MV-4-11 (cell line): ENCODE measurements around the gene CST9.
"Not testable (repeated sequence)": the region's sequence is repeated elsewhere in the genome, so short reads cannot be mapped to it uniquely, and the experiment has no call there.

Experiments used
- DNase-seq: peaks from one replicate; lab custom pipeline; 2025; lab: John Stamatoyannopoulos, UW

The CST9 gene

DNA sequence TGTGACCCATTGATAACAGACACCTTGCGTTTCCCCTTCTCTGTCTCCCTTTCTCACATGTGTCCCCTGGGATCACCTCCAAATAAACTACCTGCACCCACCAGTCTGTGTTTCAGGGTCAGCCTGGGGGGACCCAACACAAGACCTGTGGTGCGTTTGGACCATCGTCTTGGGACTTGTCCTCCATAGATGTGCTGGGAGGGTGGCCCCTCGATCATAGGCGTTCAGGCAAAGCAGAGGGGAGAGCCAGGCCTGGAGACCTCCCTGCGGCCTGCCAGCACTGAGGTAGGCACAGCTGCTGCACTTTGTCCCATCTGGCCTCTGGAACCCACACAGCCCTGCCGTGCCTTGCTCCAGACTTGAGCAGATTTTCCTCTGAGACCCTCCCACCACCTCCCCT is 18.1 kb downstream of the CST9 start:
- no peak for DNase-seq

DNA sequence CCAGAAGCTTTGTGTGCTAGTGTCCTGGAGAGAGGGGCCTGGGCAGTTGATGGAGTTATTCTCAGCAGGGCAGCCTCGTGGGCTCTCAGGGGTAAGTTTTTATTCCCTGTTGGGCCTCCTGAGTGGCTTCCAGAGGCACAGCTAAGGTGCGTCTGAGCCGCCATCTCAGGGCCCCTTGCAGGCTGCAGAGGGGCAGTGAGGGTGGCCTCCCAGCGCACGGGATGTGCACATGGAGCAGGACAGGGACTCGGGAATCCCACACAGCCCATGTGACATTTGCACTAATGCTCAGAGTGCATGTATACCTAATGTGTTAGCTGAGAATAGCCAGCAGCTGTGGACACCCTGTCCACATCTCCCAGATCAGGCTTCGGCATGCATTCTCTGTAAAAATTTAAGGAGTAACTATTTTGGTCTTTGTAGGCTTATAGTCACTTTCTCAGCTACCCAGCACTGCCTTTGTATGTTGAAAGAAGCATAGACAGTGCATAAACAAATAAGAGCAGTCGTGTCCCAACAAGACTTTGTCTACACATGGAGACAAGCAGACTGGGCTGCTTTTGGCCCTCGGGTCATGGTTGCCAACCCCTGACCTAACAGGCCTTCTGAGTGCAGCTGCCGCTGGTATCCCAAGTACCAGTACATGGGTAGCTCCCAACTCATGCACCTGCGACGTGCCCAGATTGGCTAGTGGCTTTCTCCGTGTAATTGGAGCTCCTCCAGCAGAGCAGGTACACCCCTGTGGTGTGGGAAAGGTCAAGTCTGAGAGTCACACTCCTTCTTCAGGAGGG is 18.8 kb downstream of the CST9 start:
- no peak for DNase-seq

DNA sequence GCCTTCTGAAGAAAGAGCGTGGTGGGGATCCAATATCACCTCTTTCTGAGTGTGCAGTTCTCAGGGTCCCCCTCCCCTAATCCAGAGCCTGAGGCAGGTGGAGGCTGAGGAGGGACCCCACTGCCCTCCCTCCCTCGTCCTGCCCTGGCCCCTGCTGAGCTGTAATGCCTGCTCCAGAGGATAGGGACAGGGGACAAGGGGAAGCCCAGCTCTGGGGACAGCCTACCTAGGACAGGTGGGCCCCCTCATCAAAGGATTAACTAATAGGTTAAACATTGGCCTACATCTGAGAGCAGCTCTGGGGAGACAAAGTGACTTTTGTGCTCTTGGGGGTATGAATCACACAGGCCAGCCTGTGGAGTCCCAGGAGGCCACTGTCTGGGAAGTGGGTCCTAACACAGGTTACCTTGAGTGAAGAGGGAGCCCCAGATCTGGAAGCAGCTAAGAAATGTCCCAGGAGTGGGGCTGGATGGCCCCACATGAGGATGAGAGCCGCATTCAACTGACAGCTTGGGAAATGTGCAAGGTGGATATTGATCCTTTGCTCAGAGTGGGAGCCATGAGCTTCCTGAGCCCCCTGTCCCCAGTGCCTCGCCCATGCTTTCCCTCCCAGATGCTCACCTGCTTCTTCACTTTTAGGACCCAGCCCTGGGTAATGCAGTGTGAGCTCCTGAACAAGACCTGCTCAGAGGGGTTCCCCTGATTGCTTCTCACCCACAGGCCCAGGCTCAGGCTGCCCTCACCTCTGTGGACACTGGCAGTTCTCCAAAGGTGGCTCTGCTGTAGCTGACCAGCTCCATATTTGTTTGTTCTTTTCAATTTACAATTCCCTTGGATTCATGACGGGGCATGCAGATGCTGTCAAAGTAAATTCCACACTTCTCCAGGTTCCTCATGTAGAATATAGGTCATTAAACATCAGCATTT is 19.6 kb downstream of the CST9 start:
- DNase-seq = no peak

DNA sequence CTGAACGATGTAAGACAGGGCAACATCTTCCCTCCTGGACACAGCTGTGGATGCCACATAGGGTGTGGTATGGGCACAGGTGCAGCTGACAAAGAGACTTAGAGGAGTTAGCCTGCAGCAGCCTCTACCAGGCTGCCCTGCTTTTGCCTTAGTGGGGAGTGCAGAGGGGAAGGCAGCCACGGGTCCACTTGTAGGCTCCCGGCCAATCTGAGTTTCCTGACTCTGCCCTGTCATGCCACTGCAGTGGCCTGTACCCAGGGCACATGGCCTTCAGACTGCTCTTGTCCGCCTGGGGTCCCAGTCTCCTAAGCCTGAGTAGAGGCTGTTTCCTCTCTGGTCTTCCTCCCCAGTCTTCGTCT is 20.3 kb downstream of the CST9 start:
- DNase-seq = no peak

DNA sequence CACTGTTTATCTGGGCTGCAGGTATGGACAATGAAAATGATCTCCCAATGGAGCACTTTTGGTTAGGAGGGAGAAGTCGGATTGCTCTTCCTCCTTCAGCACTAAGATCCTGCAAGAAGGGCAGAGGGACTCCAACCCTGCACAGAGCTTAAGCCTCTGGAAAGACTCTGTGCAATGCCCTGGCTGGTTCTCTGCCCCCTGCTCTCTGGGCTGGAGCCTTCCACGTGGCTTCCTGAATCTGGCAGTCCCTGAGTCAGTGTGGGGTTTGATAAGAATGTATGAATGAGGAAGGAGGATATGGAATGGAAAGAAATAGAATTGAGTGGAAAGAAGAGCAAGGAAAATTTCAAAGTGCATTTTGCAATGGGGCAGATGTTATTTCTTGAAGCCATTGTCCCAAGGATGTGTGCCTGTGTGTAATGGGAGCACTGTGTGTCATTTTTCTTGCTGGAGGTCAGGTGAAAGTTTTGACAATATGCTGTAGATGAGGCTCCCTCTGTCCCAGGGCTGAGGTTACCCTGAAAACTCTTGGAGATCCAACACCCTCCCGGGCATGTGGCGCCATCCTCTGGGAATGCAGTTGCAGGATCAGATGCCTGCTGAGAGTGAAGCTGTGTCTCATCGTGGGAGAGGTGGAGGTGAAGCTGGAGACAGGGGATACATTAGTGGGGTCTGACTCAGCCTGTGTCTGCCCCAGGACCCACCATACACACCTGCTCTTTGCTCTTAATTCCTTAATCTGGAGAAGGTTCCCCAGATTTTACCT is 21.1 kb downstream of the CST9 start:
- DNase-seq = no peak

DNA sequence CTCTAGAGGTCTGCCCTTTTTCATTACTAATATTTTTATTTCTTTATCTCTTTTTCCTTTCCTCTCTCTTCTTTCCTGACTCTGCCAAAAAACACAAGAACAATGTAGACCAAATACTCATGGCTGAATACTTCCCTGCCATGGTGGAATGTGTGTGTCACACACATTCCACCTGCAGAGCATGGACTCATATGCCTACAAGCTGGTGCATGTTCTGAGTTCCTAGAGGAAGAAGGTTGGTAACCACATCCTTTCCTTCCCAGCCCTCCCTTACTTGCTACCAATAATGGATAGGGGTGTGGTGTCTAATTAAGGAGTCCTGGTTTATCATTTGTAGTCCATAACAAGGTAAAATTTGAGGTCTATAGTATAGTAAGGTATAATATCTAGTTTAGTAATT is 22.2 kb downstream of the CST9 start:
- DNase-seq = no peak

DNA sequence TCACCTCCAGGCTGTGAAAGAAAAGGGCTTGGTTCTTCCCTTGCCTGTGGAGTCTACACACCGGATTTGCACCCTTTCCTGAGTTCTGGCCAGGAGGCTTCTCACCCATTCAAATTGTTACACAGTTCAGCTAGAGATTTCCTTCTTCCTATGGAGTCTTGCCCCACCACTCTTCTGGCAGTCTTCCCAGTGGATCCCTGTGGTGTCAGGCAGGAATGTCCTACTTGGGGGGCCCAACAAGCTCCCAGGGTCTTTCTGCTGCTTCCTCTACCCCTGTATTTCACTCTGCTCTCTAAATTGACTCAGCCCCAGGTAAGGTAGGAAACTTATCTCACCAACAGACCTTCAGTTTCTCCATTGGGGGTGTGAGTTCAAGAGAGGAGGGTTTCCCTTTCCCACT is 23.4 kb downstream of the CST9 start:
- DNase-seq = no peak

DNA sequence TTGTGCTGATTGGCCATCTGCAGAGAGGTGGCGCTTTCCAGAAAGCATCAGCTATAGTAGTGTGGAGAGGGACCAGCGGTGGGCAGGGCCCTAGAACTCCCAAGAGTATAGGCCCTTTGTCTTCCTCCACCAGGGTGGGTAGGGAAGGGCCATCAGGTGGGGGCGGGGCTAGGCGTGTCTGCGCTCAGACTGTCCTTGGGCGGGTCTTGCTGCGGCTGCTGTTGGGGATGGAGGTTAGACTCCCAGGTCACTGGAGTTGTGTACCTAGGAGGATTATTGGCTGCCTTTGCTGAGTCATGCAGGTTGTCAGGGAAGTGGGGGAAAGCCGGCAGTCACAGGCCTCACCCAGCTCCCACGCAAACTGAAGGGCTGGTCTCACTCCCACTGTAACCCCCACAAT is 23.9 kb downstream of the CST9 start:
- DNase-seq = not testable (repeated sequence)

DNA sequence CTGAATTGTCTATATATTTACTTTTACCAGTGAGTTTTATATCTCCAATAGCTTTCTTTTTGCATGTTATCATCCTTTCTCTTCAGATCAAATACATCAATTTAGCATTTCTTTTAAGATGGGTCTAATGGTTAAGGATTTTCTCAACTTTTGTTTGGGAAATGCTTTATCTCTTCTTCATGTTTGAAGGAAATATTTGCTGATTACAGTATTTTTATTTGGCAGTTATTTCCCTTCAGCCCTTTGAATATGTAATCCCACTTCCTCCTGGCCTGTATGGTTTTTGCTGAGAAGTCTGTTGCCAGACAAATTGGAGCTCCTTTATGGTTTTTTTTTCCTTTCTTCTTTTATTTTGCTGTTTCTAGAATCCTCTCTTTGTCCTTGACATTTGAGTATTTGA is 30.7 kb downstream of the CST9 start:
- no peak for DNase-seq

DNA sequence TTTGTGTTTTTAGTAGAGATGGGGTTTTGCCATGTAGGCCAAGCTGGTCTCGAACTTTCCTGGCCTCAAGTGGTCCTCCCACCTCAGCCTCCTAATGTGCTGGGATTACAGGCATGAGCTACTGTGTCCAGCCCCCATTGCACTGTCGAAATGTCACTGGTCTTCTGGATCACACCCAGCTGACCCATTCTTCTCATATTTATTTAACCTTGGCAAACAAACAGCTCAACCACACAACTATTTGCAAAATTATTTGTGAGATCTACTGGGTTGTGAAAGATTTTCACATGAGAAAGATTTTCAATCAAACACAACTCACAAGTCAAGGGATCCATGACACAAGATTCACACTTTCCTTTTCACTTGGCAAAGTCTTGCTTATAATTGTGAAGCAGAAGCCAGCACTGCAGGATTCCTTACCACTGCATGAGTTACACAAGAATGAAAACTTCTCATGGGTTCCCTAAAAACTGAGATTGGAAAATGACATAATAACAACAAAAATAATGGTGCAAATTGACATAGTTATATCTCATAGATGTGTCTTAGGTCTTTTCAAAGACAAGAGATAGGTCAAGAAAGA is 35.4 kb downstream of the CST9 start:
- no peak for DNase-seq

DNA sequence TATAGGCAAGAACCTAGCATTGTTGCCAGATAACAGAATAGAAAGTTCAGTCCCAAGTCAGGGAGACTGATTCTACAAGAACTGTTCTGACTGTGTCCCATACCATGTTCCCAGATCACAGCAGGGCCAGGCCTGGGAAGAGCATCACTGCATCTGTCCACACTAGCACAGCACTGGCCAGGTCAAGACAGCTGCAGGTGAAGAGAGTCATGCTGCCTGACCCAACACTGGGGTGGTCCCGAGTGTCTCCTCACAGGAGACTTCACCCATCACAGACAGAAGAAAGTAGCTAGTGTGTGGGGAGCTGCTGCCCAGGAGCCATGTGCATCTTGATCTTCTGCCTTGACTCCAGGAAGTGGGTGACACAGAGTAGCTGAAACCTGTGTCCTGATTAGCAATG is 36.1 kb downstream of the CST9 start:
- no peak for DNase-seq

DNA sequence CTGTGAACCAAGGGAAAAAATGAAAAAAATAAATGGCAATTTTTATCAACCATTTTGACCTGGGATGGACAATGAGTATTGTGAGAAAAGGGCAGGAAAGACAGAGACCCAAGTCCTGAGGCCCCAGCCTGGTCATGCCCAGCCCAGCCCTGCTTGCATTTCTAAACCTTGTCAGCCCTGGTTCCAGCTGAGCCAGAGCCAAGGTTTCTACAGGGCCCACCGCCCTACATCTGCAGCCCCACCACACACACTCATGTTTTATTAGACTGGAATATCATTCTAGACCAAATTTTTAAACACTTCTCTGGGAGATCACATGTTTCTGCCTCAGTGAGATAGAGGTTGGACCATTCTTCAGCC is 36.8 kb downstream of the CST9 start:
- DNase-seq = no peak

DNA sequence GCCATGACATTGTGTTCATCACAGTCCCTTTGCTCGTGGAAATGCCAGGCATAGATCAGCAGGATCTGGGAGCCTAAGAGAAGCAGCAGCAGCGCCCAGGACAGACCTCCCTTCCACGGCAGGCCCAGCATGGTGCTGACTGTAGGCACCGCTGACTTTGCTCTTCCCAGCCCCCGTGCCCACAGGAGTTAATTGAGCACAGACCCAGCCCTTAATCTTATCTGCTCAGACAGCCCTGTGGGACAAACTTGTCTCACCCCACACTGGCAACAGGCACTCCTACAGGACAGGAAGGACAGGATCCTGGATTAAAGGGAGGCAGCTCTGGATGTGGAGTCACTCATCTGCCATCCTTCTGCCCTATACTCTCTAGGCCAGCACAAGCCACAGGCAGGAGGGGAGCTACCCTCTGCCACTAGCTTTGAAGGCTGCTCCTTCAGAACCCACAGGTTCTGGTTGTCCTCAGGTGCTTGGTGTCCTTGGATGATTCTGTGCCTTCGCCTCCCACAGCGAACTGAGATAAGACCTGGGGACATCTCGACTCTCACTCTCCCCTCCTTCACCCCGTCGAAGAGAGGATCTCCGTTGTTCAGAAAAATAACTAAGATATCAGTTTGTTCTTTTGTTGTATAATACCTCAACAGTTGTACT is 37.3 kb downstream of the CST9 start, which contains the start of gene CST9L:
CST9L (minus strand) TSS at position 165 of the 651 bp plus-strand sequence; CDS start at position 131, 34 bp downstream.
- no peak for DNase-seq

DNA sequence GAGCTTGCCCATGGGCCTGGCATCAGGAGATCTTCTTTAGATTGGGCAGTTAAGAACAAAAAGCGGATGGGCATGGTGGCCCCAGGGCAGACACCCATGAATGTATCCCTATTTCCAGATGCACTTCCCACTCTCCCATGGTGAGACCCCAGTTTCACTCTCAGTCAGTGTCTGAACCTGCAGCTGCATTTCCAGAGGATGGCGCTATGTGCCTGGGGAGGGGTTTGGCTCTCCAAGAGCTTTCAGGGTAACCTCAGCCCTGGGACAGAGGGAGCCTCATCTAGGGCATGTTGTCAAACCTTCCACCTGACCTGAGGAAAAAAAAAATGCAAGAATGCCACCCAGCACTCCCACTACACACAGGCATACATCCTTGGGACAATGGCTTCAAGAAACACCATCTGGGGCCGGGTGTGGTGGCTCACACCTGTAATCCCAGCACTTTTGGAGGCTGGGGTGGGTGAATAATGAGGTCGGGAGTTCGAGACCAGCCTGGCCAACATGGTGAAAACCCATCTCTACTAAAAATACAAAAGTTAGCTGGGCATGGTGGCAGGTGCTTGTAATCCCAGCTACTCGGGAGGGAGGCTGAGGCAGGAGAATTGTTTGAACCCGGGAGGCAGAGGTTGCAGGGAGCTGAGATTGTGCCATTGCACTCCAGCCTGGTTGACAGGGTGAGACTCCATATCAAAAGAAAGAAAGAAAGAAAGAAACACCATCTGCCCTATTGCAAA is 39.4 kb downstream of the CST9 start:
- DNase-seq = no peak

DNA sequence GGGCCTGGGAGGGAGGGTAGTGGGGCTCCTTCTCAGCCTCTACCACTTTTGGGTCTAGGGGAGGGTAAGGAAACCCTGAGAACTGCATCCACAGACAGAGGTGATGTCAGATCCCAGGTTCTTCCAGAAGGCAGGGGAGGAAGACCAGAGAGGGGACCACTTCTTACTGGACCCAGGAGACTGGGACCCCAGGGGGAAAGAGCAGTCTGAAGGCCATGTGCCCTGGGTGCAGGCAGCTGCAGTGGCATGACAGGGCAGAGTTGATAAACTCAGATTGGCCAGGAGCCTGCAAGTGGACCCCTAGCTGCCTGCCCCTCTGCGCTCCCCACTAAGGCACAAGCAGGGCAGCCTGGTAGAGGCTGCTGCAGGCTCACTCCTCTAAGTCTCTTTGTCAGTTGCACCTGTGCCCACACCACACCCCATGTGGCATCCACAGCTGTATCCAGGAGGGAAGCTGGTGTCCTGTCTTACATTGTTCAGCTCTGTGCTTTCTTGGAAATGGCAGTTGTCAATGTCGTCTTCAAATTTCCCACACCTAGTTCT is 40.1 kb downstream of the CST9 start:
- DNase-seq = no peak

DNA sequence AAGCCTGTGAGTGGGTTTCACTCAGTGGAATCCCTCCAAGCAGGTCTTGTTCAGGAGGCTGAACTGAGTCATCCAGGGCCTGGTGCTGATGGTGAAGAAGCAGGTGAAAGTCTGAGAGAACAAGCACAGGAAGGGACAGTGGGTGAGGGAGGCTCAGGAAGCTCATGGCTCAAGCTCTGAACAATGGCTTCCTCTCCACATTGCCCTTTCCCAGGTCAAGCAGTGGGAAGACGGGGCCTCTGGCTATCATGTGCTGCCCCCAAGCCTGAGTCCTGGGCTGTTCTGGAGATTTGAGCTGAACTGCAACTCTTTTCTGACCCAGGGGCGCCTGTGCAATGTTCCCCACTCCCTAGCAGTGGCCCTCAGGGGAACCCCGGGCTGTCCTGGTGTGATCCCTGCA is 40.8 kb downstream of the CST9 start:
- DNase-seq = no peak

DNA sequence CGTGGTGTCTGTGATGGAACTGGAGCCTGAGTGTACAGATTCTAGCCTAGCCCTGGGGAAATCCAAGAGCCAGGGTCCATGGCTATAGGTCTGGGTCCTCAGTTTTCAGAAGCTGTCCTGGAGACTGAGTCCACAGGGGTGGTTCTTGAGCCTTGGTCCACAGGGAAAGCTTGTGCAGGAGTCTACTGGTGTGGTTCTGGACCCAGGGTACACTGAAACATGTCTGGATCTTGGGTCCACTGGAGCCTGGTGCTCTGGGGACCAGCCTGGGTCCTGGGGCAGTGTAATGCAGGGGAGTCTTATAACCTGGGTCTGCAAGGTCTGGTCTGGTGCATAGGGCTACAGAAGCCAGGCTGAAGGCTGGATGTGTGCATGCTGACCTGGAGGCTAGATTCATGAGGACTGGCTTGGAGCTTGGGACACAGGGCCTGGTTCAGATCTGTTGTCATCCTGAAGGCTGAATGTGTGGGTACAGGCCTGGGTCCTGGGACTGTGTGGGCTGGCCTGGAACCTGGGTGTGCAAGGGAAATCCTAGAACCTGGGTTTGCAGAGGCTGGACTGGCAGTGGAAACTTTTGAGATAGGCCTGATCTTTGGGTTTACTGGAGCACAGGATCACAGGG is 42.9 kb downstream of the CST9 start:
- DNase-seq = no peak

DNA sequence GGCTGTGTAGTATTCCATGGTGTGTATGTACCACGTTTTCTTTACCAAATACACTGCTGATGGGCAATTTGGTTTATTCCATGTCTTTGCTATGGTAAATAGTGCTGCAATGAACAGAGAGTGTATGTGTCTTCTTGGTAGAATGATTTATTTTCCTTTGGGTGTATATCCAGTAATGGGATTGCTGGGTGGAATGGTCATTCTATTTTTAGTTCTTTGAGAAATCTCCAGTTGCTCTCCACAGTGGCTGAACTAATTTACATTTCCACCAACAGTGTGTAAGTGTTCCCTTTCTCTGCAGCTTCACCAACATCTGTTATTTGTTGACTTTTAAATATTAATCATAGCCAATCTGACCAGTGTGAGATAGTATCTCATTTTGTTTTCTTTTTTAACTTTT is 51.3 kb downstream of the CST9 start:
- DNase-seq = no peak
